Measurements from ENCODE around the gene ZNF565. TPM values are rescaled to one million over a fixed set of nuclear protein-coding genes. Genes with fewer than 3 reads are reported as not detected.

ZNF565 gene
- total and polyA plus RNA-seq, 3 donors from 2014 or later = 7.7 to 11.6 (median 10.3) TPM

DNA sequence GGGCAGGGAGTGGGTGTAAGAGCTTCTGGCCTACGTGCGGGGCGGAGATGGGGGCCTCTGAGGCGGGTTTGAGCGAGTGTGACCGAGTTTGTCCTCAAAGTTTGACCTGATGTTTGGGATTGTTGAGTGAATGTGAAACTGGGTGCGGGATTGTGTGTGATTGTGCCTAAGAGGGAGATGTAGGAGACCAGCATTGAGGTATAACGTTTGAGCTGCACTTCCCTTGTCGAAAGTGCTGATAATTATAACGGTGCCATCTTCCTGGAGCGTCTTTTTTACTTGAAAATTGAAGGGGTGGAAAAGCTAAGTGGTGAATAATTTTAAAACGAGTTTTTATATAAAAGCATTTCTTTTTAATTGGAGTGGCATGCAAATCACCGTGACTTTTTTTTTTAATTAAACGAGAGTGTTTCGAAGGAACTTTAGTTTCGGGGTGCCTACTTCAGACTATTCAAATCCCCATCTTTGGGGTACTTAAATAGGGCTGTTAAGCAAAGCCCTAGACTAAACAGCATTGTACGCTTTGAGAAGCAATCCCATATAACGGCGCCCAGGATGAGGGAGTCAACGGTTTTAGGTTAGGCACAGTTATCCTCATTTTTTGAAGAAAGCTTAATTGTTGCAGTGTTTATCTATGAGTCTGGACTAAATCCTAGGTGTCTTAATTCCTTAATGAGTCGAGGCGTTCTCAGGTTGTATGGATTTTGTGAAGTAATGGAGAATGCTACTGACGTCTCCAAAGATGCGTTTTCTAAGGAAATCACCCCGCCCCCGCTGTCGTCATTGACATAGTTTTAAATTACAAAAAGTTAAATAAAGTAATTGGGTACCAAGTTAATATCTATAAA is 1.0 kb upstream of the ZNF565 start:
- Histone ChIP-seq H3K27ac (peak overlapping the region; percentile 86 to 97), H3K27me3 (no peaks in the 10 kb centered on the region), H3K36me3 (ENCODE audit: low read depth, missing control alignments) (no peaks in the 10 kb centered on the region), H3K4me1 (peaks cover 3% of the 10 kb centered on the region), H3K9me3 (no peaks in the 10 kb centered on the region), H3K4me3 (peak overlapping the region; percentile 74 to 79)
- intact Hi-C loops (cut with DNase I; ENCODE audit: low total_unique reads) = no loop called here
- DNase-seq = no peak
- WGBS, 2 donors = 1 to 2% methylated on average over 27 of the region's 27 CpGs
- TF ChIP-seq, protein P1, sequence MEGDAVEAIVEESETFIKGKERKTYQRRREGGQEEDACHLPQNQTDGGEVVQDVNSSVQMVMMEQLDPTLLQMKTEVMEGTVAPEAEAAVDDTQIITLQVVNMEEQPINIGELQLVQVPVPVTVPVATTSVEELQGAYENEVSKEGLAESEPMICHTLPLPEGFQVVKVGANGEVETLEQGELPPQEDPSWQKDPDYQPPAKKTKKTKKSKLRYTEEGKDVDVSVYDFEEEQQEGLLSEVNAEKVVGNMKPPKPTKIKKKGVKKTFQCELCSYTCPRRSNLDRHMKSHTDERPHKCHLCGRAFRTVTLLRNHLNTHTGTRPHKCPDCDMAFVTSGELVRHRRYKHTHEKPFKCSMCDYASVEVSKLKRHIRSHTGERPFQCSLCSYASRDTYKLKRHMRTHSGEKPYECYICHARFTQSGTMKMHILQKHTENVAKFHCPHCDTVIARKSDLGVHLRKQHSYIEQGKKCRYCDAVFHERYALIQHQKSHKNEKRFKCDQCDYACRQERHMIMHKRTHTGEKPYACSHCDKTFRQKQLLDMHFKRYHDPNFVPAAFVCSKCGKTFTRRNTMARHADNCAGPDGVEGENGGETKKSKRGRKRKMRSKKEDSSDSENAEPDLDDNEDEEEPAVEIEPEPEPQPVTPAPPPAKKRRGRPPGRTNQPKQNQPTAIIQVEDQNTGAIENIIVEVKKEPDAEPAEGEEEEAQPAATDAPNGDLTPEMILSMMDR (IDR thresholded peaks at IDR 0.05) = no peak
- TF ChIP-seq POLR2A (IDR thresholded peaks at IDR 0.05) = no peak

DNA sequence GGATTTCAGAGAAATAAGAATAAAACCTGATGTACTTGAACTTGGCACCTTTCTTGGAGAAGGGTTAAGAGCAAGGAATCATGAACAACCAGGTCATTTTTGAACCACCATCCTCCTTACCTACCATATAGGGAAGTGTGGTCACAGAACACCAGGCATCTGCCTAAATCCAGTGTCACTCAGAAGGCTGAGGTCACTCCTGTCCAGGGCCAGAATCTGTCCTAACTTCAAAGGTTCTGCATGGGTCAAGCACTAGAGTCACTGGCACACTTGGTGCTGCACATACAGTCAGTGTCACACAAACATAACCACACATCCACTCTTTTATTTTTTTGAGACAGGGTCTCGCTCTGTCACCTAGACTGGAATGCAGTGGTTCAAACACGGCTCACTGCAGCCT is 1.6 kb downstream of the ZNF565 start:
- Histone ChIP-seq H3K9me3 (no peaks in the 10 kb centered on the region), H3K36me3 (ENCODE audit: low read depth, missing control alignments) (no peaks in the 10 kb centered on the region), H3K4me1 (peaks cover 3% of the 10 kb centered on the region), H3K4me3 (no peak overlapping the region), H3K27me3 (no peaks in the 10 kb centered on the region), H3K27ac (no peak overlapping the region)
- intact Hi-C loops (cut with DNase I; ENCODE audit: low total_unique reads) = no loop called here
- WGBS, 2 donors = 72 to 81% methylated on average over 2 of the region's 2 CpGs
- no peak for TF ChIP-seq POLR2A (IDR thresholded peaks at IDR 0.05)
- TF ChIP-seq, protein P1 (IDR thresholded peaks at IDR 0.05) = no peak
- DNase-seq = no peak

DNA sequence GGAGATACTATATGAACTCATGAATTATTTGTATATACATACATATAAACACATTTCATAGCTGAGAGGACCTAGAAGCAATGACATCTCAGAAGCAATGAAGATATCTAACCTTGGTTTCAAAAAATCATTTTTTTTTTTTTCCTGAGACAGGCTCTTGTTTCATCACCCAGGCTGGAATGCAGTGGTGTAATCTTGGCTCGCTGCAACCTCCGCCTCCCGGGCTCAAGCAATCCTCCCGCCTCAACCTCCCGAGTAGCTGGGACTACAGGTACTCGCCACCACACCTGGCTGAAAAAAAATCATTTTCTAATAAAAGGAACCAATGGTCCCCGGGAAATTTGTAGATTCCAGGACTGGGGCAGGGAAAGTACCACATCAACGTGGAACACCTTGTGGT is 4.0 kb downstream of the ZNF565 start:
- no peak overlapping the region for H3K27ac ChIP-seq
- no peaks in the 10 kb centered on the region for H3K9me3 ChIP-seq
- DNase-seq = no peak
- H3K27me3 ChIP-seq = no peaks in the 10 kb centered on the region
- no peaks in the 10 kb centered on the region for H3K4me1 ChIP-seq
- intact Hi-C loops (cut with DNase I; ENCODE audit: low total_unique reads) = no loop called here
- H3K36me3 ChIP-seq (ENCODE audit: low read depth, missing control alignments) = no peaks in the 10 kb centered on the region
- TF ChIP-seq, protein P1 (IDR thresholded peaks at IDR 0.05) = no peak
- TF ChIP-seq POLR2A (IDR thresholded peaks at IDR 0.05) = no peak
- 89% methylated on average over 8 of the region's 8 CpGs for WGBS, 2 donors
- no peak overlapping the region for H3K4me3 ChIP-seq

DNA sequence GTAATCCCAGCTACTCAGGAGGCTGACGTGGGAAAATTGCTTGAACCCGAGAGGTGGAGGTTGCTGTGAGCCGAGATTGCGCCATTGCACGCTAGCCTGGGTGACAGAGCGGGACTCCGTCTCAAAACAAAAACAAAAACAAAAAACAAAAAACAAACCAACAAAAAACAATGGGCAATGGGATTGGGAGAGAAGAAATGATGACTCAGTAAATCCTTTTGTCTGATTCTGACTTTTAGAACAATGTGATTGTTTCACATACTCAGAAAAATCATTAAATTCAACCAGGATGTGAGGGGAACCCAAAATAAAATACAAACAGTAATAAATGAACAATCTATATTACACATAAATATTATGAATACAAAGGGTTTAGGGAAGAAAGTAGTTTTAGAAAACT is 5.1 kb downstream of the ZNF565 start:
- WGBS, 2 donors = 87 to 99% methylated on average over 7 of the region's 7 CpGs
- no peaks in the 10 kb centered on the region for H3K27me3 ChIP-seq
- no peaks in the 10 kb centered on the region for H3K4me1 ChIP-seq
- H3K9me3 ChIP-seq = no peaks in the 10 kb centered on the region
- intact Hi-C loops (cut with DNase I; ENCODE audit: low total_unique reads) = no loop called here
- no peak overlapping the region for H3K4me3 ChIP-seq
- no peak for DNase-seq
- TF ChIP-seq, protein P1 (IDR thresholded peaks at IDR 0.05) = no peak
- no peak for TF ChIP-seq POLR2A (IDR thresholded peaks at IDR 0.05)
- no peaks in the 10 kb centered on the region for H3K36me3 ChIP-seq (ENCODE audit: low read depth, missing control alignments)
- H3K27ac ChIP-seq = no peak overlapping the region

Data from testis (tissue), 3 donors.